NAMALWA (cell line): Measurements from ENCODE around the gene LMO2.

Source experiments
- DNase-seq: peaks from one replicate; pipeline ENCODE4 v3.0.0-alpha.2; 2015; ENCODE audit warnings: low spot score

The LMO2 gene

GRCh38 chr11:33913991-33914390, 22.1 kb upstream of the LMO2 start:
- DNase-seq, result no peak

GRCh38 chr11:33912405-33913361, 20.8 kb upstream of the LMO2 start:
- DNase-seq, result peak; percentile 3

- no peak for DNase-seq
These were observed 19.1 kb upstream of the LMO2 start for GRCh38 chr11:33910958-33911339.

DNA sequence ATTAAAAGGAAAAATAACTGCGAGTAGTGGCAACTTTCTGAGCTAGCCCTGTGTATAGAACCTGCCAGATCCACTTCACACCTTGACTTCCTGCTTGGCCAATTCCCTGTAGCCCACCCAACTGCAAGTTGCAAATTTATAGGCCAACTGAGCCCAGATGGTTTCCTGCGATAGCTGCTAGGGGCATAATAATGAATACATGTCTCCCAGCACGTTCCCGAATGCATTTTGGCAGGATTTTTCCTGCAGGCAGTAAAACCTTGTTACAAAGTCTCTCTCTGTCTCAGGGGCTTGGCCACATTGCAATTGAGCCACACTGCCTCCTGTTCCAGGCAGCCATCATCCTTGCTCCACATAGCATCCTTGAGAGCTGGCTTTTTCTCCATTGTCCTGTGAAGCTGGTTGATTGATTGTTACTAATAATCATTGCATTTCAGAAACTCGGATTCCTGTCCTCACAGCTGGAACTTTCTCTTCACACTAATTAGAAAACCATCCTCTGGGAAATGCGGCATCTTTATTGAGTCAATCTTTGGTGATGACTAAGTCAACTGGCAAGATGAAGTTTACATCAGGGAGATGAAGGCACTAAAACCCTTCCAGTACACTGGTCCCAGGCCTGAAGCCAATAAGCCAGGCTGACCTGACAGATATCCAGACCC, 18.6 kb upstream of the LMO2 start:
- DNase-seq, result no peak

DNA sequence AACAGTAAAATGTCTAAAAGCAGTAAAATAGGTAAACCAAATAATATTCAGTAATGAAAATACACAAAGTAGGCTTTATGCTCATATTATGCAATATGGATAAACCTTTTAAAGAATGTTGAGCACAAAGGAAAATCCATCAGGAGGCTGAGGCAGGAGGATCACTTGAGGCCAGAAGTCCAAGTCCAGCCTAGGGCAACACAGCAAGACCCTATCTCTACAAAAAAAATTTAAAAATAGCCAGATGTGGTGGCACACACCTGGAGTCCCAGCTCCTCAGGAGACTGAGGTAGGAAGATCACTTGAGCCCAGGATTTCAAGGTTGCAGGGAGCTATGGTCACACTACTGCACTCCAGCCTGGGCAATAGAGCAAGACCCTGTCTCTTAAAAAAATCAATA, 17.7 kb upstream of the LMO2 start:
- no peak for DNase-seq

GRCh38 chr11:33909150-33909549, 17.3 kb upstream of the LMO2 start:
- DNase-seq, result no peak

DNA sequence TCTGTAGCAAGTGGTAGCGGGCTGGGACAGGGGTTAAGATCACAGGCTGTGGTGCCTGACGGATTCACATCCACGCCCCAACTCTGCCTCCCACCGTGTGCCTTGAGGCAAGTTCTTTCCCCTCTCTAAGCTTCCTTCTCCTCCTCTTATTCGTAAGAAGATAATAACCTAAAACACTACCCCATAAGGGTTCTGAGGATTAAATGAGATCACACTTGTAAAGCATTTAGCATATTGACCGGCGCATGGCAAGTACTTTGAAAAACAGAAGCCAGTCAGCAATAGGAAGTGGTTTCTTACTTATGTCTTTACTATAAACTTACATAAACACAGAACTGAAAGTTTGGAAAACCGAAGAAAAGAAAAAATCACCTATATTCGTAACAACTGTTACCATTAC, 15.5 kb upstream of the LMO2 start:
- DNase-seq, result no peak

DNA sequence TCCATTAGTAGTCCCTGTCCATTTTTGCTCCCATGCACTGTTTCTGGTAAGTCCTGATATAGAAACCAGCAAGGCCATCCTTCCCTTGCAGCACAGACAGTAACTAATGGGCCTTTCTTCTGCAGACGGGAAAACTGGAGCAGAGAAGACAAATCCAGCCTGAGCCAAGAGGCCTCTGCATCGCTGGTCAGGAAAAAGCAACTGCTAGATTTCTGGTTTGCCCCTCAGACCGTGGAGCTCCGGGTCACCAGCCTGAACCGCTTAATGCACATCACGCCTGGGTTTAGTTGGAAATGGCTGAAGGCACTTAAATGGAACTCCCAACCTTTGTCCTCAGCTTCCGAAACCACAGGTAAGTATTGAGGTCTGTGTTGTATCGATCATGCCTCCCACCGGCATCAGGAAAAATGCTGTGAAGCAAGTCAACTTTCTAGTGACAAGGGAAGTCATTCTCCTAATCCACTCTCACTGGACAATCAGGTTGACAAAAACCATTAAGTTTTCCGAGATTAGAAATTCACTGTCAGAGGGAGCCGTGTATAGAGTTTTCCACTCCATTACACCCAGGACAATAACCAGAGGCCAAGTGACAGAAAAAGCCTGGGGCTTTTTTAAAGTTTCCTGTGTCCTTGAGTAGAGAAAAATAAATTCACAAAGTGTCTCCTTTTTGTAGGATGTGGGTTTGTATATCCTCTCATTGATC, 14.8 kb upstream of the LMO2 start:
- no peak for DNase-seq

GRCh38 chr11:33904102-33904501, 12.2 kb upstream of the LMO2 start:
- DNase-seq, result no peak

DNA sequence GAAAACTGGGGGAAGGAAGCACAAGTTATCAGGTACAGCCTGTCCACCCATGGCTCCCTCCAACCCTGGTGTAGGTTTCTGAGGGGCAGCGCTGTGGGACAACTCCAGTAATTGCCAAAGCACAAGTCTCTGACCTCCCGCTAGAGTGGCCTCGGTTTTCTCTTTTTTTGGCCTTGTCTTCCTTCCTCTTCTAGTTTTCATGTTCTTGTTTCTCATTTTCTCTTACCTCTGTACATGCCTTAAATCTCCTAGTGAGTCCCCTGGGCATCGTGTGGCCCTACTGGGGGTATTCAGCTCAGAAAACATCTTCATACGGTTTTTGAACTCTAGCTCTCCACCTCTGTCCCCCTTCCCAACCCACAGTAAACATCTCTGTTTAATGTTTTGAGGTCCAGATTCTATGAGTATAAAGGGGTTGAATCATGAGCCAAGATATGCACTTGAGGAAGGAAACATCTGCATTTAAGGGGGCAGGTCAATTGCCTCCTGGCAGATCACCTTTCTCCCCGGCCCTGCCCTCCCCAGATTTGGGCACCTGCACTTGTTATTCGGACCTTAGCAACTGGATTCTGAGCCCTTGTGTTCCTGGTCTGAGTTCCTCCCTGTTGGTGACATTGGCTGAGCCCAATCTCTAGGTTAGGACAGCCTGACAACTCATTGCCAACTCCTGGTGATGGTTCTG, 8.4 kb upstream of the LMO2 start:
- no peak for DNase-seq

GRCh38 chr11:33899400-33900037, 7.6 kb upstream of the LMO2 start:
- no peak for DNase-seq

GRCh38 chr11:33898957-33899356, 7.1 kb upstream of the LMO2 start:
- no peak for DNase-seq

DNA sequence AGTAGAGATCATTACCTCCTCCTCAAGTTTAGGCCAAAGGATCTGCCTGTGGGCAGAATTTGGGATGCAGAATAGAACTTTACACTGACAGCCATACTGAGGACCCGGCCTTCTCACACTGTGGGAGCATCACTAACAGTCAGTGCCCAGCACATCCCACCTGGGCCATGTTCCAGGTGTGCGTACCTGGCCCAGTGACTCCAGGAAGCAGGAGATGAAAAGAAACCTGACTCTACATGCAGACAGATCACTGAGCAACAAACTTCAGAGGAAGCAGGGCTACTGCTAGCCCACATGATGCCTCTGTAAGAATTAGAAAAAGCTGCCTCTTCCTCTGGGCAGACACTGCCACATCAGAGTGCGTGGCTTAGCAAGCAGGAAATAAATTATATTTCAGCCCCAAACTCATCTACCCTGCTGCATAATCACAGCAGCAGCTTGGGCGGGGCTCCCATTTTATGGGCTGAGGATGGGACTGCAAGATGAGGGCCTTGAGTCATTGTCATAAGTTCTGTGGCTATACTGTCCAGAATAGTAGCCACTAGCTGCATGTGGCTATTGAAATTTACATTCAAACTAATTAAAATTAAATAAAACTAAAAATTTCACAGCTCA, 6.0 kb upstream of the LMO2 start:
- no peak for DNase-seq

DNA sequence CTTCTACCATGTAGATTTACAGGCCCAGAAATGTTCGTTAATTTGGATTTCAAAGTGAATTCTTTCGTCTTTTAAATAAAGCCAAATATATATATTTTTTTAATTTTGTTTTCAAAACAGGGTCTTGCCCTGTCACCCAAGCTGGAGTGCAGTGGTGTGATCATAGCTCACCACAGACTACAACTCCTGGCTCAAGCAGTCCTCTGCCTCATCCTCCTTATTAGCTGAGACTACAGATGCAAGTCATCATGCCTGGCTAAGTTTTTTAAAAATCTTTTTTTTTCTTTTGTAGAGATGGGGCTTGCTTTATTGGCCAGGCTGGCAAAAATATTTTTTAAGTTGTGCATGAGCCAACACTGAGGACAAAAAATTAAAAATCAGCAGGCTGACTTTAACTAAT, 5.0 kb upstream of the LMO2 start:
- no peak for DNase-seq

GRCh38 chr11:33895752-33896137, 3.9 kb upstream of the LMO2 start:
- no peak for DNase-seq

GRCh38 chr11:33894398-33894746, 2.5 kb upstream of the LMO2 start:
- DNase-seq, result no peak

- DNase-seq, result peak; percentile 47
These were observed 2.0 kb upstream of the LMO2 start for GRCh38 chr11:33893711-33894397.

- DNase-seq, result no peak
These were observed 1.2 kb upstream of the LMO2 start for GRCh38 chr11:33892906-33893594.

DNA sequence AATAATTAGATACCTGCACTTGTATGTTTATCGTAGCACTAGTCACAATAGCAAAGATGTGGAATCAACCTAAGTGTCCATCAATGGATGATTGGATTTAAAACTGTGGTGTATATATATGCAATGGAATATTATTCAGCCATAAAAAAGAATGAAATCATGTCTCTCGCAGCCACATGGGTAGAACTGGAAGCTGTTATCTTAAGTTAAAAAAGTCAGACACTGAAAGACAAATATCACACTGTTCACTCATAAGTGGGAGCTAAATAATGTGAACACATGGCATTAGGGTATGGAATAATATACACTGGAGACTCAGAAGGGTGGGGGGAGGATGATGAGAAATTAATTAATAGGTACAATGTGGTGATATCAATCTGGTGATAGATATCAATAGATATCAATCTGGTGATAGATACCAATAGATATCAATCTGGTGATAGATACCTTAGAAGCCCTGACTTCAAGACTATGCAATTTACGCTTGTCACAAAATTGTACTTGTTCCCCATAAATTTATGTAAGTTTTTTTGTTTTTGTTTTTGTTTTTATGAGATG, 2.0 kb downstream of the LMO2 start:
- no peak for DNase-seq

DNA sequence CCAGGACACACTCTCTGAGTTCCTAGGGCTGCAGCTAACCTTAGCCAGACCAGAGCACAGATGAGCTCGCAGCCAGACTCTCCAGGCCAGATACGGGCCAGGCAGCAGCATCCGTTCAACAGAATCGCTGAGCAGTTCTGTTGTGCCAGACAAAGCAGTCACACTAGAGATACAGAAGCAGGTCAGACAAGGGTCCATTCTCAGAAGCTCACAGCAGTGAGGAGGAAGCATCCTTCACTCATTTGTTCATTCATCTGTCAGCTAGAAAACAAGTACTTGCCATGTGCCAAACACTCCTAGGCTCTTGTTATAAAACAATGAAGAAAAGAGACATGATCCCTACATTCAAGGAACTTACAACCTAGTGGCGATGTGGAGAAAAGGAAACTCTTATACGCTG, 2.6 kb downstream of the LMO2 start:
- no peak for DNase-seq
